NCI-H345 treated with DMSO at 0.1 percent for 48 hours (cell line): ENCODE data around the gene IKZF1.

ENCODE experiments used
- DNase-seq: peaks from one replicate; lab custom pipeline; 2025; ENCODE audit not compliant: unreplicated experiment; lab: John Stamatoyannopoulos, UW

Gene IKZF1

DNA sequence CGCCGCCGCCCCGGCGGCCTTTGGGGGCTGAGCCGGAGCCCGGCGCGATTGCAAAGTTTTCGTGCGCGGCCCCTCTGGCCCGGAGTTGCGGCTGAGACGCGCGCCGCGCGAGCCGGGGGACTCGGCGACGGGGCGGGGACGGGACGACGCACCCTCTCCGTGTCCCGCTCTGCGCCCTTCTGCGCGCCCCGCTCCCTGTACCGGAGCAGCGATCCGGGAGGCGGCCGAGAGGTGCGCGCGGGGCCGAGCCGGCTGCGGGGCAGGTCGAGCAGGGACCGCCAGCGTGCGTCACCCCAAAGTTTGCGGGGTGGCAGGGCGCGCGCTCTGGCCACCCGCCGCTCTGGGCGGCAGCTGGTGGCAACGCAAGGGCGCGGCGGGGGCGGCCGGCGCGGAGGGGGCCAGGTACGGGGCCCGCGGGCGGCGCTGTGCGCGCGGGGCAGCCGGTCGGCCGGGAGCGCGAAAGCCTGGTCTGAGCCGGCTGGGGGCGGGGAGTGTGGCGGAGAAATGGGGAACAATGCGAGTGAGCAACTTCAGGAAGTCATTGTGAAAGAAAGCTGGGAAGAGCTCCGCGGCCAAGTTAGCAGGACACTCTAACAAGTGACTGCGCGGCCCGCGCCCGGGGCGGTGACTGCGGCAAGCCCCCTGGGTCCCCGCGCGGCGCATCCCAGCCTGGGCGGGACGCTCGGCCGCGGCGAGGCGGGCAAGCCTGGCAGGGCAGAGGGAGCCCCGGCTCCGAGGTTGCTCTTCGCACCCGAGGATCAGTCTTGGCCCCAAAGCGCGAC lies at the start of gene IKZF1:
Gene IKZF1, plus strand, starts transcription at position 588 of the 782 bp plus-strand sequence. CDS start 14,346 bp downstream, outside the sequence.
- peak; percentile 11 for DNase-seq

DNA sequence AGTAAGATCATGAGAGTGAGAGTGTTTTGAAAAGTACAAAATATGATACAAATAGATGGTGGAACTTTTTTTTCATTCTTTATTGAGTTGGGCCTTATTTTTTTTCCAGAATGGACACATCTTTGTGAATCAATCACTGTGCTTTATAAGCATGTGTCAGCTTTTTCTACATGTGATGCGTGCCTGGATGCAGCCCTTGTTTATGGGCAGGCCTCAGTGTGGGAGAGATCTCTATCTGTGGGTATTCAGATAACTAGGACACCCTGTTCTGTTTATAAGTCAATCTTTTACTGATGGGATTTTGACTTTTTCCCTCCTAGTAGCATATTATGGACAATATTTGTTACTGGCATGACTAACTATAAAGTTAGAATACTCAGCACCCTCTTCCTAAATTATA lies 42.9 kb upstream of the IKZF1 start:
- no peak for DNase-seq

DNA sequence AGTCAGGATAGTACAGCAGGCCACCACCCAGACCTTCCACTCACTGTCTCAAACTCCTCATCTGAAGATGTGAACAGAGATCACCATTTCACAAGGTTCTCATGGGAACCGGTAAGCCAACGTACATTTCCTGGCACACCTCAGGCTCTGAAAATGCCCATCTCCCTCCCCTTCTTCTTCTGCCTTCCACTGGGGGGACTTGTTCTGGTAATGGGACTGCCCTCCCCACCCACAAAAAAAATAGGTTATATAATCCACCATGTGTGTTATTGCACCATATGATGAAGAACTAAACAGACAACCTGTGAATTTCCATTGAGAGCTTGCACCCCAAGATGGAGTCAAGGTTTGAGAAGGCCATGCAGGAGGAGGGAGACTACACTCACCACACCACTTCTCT lies 42.1 kb upstream of the IKZF1 start:
- no peak for DNase-seq

DNA sequence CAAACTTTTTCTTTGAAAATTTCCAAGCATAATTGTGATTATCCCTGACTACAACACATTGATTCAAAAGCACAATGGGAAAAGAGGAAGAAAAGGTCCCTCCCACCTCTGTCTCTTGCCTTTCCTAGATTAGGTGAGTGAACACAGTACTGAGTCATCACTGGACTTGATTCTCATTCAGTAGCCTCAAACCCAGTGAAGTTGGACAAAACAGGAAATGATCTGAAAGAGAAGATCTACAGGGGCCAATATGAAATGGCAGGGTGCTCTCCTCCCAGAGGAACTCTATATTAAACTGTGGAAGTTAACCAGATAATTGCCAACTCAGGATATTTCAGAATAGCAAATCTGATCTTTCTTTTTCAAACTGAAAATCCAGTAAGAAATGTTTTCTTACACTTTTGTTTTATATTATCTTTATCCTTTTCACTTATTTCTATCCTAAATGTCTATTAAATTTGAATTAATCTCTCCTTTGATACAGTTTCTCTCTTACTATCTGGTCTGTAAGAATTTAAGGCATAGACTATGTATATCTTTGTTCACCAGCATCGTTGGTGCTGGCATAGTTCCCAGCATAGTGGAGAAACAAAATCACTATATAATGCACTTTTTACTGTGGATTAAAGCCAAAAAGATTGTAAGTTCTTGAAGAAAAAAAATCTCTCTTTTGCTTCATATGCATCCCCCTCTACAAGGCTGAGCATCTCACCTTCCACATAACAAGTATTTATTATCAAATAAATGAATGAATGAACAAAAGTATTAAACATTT lies 41.4 kb upstream of the IKZF1 start:
- DNase-seq, result no peak

GRCh38 chr7:50264908-50265307 lies 39.6 kb upstream of the IKZF1 start:
- no peak for DNase-seq

GRCh38 chr7:50265968-50266634 lies 38.4 kb upstream of the IKZF1 start:
- no peak for DNase-seq

DNA sequence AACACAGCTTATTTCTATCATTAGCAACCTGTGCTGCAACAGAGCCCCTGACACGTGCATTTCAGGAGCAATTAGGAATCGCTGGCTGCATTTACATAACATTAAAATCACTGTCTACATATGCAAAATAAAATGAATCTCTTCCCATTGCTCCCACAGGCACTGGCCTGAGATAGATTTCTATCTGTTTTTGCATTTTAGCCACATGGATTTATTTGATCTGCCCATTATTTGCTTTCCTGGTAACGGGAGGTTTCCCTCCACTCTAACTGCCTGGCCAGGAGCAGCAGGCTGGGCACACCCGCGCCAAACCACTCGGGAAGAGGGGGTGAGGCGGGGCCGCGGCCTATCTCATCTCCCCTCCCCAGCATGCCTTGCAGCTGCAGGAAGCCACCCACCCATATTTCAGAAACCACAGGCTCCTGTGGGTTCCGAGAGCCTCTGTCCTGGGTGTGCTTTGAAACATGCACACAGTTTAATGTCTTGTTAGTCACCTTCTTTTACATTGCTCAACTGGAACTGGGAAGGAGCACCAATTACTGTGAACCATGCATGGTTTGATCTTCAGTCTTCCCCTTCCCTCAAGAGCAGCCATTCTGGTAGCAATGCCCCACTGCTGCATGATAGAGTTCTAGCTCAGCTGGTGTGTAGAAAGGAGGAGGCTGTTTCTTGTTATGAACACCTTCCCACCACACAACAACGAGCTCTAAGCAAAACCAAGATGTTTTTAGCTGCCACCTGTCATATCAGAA lies 37.7 kb upstream of the IKZF1 start:
- DNase-seq, result no peak

GRCh38 chr7:50267525-50268041 lies 36.9 kb upstream of the IKZF1 start:
- DNase-seq, result no peak

DNA sequence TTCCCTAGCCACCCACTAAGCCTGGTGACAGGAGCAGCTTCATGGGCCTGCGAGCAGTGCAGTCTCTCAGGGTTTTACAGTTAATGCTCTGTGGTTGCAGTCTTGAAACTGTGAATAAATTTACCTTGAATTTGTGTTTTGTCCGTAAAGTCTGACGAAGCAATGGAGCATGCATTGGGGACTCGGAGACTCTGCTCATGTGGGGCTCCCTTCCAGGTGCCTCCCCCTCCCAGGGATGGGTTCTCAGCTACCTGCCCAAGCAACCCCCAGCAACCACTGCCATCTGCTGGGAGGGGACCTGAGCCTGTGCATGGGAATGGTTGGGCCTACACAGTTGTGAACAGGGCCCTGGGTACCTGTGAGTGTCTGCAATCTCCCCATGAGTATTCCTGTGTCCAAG lies 36.3 kb upstream of the IKZF1 start:
- DNase-seq, result no peak

- no peak for DNase-seq
These were observed 35.5 kb upstream of the IKZF1 start for GRCh38 chr7:50268990-50269389.

DNA sequence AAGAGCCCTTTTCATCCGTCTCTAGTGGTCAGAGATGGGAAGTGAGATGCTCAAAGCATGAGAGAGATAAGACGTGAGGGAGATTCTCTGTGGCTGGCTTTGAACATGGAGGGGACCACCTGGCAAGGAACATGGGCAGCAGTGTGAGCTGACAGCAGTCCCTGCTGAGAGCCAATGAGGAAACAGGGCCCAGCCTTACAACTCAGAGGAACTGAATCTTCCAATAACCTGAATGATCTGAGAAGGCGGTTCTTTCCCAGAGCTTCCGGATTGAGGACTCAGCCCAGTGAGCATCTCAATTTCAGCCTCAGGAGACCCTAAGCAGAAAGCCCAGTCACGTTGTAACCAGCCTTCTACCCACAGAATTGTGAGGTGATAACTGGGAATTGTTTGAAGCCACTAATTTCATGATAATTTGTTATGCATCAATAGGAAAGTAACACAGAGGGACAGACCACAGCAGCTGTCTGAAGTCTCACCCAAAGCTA lies 33.9 kb upstream of the IKZF1 start:
- DNase-seq, result no peak

DNA sequence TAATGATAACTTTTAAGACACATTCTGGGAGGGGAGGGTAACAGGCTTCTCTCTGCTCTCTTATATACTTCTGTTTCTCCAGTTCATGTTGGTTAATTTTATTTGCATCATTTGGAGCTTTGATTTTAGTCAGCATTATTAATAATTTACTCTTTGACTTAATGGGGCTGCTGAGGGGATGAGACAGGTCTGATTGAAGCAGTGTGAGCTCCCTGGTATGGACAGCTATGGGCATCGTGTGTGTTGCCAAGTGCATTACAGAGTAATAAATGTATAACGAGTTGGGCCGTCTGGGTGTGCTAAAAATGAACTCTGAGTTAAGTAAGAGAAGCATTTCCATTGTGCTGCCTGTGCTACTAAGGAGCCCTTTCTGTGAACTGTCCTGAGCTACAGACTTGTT lies 31.7 kb upstream of the IKZF1 start:
- DNase-seq, result no peak

DNA sequence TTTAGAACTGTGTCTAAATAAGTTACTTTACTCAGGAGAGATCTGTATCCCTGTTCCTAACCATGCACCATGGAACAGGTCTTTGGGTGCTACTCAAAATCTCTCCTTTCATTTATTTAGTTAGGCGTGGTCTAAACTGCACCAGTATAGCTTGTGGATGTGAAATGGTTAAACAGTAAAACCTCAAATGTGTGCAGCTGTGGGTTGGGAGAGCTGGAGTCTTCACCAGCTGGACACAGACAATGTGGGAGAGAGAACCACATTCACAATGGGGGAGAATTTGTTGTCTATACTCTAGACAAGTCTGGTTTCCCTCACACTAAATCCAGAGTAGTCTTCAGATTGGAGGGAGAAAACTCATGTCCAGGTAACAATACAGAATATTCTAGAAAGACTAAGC lies 31.2 kb upstream of the IKZF1 start:
- no peak for DNase-seq

DNA sequence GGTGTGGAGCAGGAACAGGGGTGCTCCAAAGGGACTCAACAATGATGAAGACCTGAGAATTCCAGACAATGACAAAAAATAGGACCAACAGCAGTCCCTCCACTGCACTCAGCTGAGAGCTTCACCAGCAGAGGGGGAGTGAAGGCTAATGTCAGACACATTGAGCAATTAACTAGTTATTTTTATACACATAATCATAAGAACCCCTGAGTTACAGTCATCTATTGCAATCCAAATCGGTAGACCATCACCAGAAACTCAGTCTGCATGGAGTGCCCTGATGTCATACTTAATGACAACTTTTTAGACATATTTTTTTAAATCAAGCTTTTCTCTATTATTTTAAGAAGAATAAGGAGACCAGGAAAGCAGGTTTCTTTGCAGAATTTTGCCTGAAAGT lies 30.6 kb upstream of the IKZF1 start:
- DNase-seq, result no peak

- DNase-seq, result no peak
These were observed 30.2 kb upstream of the IKZF1 start for GRCh38 chr7:50274361-50274760.

- no peak for DNase-seq
These were observed 29.1 kb upstream of the IKZF1 start for GRCh38 chr7:50275430-50275829.

DNA sequence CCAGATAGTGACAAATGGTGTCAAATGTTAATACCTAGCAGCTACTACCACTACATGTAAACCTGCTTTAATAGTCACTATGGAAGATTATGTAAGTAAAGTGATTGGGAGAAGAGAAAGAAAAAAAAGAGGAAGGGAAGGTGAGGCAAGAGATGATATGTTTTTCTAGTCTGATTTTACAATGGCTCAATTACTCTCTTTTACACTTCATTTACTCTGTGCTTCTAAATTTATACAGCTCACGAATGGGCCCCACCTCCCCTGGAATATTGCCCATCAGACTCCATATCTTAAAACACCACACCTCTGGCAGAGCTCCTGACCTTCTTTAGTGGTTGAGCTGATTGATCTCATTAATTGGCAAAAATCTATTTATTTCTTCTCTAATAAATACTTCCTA lies 28.0 kb upstream of the IKZF1 start:
- DNase-seq, result peak; percentile 34

GRCh38 chr7:50278120-50278519 lies 26.4 kb upstream of the IKZF1 start:
- no peak for DNase-seq

DNA sequence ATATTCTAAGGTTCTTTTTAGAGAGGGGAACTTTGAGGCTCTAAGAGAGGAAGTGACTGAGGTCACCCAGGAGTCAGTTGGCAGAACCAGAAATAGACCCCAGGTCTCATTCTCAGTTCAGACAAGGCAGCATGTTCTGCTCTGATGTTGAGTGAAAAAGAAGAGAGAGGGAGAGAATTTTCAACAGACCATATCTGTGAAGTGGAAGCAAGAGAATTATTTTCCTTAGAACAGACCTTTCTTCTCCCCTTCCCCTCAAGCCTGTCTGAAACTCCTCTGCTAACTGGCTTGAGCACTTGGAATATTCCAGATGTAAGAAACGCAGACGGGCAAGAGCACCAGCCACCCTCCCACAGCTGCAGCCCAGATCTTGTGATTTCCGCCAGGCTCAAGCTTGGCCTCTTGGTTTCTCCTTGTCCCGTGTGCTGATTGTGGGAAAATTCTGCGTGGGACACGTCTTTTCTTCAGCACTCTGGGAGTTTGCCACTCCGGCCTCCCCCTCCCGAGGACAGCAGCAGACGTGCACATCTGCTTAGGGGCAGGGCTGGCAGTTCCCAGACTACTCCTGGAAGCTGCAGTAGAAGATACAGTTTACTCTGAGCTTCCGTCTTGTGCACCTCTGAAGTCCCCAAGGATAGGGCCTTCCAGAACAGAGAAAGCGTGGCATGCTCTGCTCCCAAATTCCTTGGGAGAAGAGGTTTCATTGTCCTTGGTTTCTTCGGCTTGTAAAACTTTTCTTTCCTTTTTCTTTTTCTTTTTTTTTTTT lies 22.7 kb upstream of the IKZF1 start:
- DNase-seq, result no peak
